ENCODE results near the gene CCDC43. TPM values are rescaled to one million over a fixed set of nuclear protein-coding genes. Genes with fewer than 3 reads are reported as not detected.
"Not testable (repeated sequence)": the region's sequence is repeated elsewhere in the genome, so short reads cannot be mapped to it uniquely, and the experiment has no call there.

The CCDC43 gene
- total RNA-seq, 1 donor from 2014 or later, result 37.4 TPM

- TF ChIP-seq CTCF (conservative IDR thresholded peaks at IDR 0.05; ENCODE audit: low read depth, low read length), result no peak
- H3K4me3 ChIP-seq (ENCODE audit: low read depth, low read length), result no peak overlapping the region
- DNase-seq (ENCODE audit: low read depth), result no peak
Observed at GRCh38 chr17:44719444-44719843, 29.9 kb upstream of the CCDC43 start.

GRCh38 chr17:44708401-44709263 lies 19.1 kb upstream of the CCDC43 start, which contains the start of gene DBF4B:
DBF4B (plus strand) TSS chr17:44708665; CDS start chr17:44708821, 156 bp downstream.
- peak; percentile 64 for DNase-seq (ENCODE audit: low read depth)
- peak within 1 kb of the TSS; percentile 87 for H3K4me3 ChIP-seq (ENCODE audit: low read depth, low read length)
- TF ChIP-seq CTCF (conservative IDR thresholded peaks at IDR 0.05; ENCODE audit: low read depth, low read length), result no peak

GRCh38 chr17:44707755-44708400 lies 18.3 kb upstream of the CCDC43 start:
- no peak for TF ChIP-seq CTCF (conservative IDR thresholded peaks at IDR 0.05; ENCODE audit: low read depth, low read length)
- peak overlapping the region; percentile 87 for H3K4me3 ChIP-seq (ENCODE audit: low read depth, low read length)
- DNase-seq (ENCODE audit: low read depth), result no peak

- not testable (repeated sequence) for DNase-seq (ENCODE audit: low read depth); H3K4me3 ChIP-seq (ENCODE audit: low read depth, low read length)
Observed at GRCh38 chr17:44700288-44700687, 10.7 kb upstream of the CCDC43 start.

- DNase-seq (ENCODE audit: low read depth), result no peak
- H3K4me3 ChIP-seq (ENCODE audit: low read depth, low read length), result no peak overlapping the region
- no peak for TF ChIP-seq CTCF (conservative IDR thresholded peaks at IDR 0.05; ENCODE audit: low read depth, low read length)
Observed at GRCh38 chr17:44693609-44694008, 4.0 kb upstream of the CCDC43 start.

GRCh38 chr17:44690746-44691306 lies 1.2 kb upstream of the CCDC43 start:
- TF ChIP-seq CTCF (conservative IDR thresholded peaks at IDR 0.05; ENCODE audit: low read depth, low read length), result peak; percentile 46
- H3K4me3 ChIP-seq (ENCODE audit: low read depth, low read length); DNase-seq (ENCODE audit: low read depth): not testable (repeated sequence)

Measured in epithelial cell of proximal tubule (primary cell).